Stimulated activated CD4-positive, alpha-beta T cell treated with anti-CD3 and anti-CD28 coated beads, TNF-alpha, amount 100 ng/mL, for 1 hour (primary cell): Measurements from ENCODE around the gene GRAMD1B.
"Not testable (repeated sequence)": the region's sequence is repeated elsewhere in the genome, so short reads cannot be mapped to it uniquely, and the experiment has no call there.

ENCODE experiments used
- DNase-seq, 3 donors: peaks; one replicate each; pipeline ENCODE4 v3.0.0-alpha.2; 2020; ENCODE audit warnings: low read depth in 3 of 3, low spot score in 1 of 3

The GRAMD1B gene

DNA sequence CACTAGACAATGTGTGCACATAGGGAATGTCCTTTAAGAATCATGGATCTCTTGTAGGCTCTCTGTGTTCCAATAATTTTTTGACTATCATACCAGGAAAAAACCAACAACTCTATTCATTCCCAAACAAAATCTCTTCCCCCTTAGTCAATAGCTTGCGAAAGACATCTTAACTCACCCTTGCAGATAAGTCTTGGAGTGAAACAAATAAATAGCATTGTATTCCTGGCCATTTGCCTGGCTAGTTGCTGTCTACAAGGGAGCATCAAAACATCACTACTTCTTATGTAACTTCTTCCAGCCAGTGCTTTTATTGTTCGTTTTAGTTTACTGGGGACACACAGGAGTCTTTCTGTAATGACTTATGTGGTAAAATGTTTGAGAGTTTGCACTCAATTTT lies 194.9 kb downstream of the GRAMD1B start:
- no peak for DNase-seq

DNA sequence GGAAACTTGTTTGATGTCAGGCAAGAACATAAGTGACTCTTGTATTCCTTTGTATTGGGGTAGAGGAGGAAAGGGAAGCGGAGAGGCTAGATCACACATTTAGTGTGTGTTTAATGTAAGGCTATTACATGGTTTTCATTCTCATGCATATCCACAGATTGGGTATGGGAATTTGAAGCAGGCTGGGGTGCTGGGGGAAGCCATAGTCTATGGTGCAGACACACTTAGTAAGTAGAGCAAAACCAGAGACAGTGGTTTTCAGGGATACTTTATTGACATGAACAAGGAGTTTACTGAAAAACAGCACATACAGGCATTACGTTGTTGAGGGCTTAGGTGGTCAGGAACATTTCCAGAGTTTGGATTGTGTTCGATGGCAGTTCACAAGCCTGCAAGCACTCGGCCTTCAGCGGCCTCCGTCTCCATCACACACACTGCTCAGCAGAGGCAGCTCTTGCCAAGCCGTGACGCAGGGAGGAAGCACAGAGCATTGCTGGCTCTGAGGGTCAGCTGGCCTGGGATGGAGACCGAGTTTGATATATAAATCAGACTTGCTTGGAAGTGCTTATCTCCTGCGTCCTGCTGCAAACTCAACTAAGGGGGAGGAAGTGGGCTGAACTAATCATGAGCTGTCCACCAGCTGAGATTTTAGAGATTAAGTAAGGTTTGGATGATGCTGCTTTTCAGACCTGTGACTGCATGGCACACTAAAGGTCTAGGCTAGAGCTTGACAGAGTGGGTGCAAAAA lies 199.0 kb downstream of the GRAMD1B start:
- DNase-seq = no peak

DNA sequence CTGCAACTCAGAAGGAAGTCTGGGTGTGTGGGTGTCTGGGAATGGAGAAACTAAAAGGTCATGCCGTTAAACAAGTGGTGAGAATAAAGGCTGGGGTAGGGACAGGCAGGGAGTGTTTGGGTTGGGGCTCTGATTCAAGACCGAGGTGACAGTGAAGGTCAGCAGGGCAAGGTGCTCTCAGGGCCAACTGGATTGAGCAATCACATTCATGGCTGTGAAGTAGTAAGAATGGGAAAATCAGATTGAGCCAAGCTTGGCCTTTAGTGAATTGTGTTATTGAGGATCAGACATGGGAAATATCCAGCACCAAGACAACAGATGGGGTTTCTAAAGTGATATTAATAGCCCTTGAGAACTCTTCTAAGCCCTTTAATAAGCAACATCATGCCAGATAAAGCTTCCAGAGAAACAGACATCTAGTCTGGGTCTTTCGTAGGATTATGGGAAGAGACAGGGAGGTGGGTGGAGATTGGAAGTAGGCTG lies 200.1 kb downstream of the GRAMD1B start:
- DNase-seq = no peak

DNA sequence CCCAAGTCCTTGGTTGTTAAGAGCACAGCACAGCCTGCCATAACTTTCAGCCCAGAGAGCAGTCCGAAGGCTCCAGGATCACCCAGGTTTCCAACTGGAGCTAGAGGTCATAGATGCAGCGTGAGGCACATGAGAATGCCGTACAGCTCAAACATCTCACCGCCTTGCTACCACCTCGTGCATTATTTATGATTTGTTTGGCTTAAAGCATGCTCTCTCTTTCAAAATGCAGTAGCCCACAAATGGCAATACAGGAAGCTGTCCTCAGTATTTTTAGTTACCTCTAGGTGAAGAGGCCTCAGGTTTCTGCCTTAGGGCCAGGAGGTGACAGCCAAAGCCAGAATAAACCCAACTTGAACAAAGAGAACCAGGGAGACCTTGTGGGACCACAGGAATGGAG lies 210.0 kb downstream of the GRAMD1B start:
- no peak for DNase-seq

DNA sequence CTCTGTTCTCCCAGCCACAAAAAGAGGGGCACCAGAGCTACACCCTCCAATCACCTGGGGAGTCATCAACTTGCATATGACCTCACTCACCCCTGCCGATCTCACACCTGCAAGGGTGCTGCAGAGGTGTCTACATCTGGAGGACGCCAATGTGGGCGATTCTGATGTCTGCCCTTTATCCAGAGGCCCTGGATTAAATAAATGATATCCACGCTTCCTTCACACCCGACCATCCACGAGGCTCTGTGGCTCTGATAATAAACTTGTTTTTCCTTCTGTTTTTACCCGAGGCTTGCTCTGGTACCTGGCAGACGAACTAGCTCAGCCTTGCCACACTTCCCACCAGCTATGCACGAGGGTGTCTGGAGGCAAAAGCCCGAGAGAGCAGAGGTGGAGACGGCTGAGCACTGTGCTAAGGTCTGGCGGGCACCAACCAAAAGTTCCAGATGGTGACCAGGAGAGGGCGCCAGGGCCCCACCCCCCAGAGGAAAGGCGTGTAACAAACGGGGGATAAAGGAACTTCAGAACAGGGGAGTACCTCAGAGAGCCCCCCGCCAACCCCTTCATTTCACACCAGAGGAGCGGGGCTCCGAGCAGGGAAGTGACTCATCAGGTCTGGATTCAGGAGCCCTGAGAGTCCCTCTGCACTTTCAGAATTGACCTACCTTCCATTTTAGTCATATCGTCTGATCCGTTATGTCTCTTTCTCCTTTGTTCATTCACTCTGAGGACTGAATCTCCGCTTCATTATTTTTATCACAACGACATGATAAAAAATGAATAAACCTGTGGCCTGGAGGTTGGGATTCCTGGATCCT lies 210.8 kb downstream of the GRAMD1B start:
- peak in 2 of 3 donors; percentile 23 to 36 for DNase-seq

DNA sequence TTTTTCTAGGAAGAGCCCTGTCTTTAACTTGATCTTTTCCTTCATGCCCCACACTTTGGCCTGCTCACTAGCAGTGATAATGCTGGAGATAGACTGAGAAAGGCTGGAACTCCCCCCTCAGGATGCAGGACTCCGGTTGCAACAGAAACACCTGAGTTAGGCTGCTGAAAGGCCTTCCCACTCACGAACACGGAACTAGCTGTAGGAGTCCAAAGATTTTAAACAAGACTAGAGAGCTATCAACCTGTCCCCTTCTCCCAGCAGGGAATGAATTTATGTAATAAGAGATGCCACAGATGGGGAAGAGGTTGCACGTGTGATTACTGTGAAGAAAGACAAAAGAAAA lies 211.4 kb downstream of the GRAMD1B start:
- DNase-seq = no peak

DNA sequence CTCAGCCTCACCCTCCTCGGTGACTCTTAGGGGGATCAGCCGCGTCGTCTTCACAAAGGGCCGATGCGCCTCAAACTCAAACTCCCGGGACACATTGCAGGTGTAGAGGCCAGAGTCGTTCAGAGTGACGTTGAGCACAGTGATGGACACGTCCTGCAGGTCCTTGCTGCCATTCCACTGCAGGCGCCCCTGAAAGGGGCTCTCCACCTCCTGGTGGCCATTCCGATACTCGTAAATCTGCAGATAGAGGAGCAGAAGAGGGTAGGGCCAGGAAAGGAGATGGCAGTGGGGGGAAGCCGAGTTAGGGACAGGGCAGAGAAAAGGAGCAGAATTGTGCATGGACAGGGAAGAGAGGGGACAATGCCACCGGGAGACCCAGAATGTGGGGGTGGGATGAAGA lies 212.4 kb downstream of the GRAMD1B start:
- no peak for DNase-seq

DNA sequence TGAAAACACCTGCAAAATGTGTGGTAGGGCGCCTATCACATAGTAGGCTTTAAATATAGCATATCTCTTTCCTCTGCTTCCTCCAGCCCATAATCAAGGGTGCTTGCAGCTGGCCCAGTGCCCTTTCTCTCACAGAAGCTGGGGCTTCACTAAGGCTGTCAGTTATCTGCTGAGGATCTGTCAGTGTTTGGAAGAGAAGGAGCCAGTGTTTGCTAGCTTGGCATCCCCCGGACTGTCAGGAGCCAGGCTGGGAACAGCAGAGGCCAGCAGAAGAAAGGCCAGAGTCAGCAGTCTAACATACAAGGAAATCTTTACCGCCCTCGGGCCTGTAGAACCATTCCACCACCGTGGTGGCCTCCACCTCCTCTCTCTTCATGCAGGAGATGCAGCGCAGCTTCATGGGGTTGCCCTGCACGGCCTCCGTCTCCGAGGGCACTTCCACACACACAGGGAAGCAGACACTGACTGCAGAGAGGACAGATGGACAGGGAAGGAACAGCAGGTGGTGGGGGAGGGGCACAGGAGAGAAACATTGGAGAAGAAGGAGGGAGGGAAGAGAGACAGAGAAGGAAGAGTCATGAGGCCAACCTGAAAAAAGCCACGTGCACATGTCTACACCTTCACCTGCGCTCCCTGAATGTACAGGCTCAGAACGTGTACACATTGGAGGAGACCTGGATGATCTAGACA lies 215.4 kb downstream of the GRAMD1B start:
- no peak for DNase-seq

DNA sequence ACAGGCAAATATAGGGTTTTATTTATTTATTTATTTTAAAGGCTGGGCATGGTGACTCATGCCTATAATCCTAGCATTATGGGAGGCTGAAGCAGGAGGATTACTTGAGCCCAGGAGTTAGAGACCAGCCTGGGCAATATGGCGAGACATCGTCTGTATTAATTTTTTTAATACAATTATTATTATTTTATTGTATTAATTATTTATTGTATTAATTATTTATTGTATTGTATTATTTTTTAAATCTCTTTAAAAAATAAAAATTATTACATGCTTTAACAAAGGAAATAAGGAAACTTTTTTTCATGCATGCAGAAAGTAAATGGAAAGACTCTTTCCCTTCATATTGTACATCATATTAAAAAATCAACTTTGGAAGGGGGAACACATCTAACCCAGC lies 220.8 kb downstream of the GRAMD1B start:
- DNase-seq = no peak

DNA sequence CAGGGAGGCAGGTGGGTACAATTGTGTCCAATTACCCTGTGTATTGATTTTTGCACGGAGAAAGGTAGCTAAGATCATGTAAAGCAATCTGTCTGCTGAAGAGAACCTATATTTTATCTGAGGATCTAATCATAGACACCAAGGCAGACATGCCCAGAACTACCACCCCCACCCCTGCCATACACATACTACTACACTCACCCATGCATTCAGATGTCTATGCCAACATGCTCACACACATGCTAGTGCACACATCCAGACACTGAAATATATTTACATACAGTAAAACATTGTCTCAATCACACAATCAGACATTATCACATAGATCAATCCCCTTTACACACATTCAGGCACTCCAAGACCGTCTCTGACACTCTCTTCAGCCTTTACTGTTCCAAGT lies 222.5 kb downstream of the GRAMD1B start:
- DNase-seq = no peak

DNA sequence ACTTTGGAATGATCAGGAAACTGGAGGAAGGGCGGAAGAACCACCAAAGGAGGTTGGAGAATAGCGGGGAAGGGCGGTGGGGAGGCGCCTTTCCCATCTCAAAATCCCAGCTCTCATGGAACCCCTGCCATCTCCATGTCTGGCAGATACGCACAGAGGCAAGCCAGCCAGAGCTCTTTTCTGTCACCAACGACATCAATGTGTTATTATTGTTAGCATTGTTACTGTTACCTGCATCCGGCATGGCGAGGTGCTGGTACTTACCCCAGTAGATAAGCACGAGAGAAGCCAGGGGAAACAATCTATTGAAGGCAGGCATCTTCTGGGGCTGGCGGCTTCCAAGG lies 223.4 kb downstream of the GRAMD1B start:
- DNase-seq = no peak

DNA sequence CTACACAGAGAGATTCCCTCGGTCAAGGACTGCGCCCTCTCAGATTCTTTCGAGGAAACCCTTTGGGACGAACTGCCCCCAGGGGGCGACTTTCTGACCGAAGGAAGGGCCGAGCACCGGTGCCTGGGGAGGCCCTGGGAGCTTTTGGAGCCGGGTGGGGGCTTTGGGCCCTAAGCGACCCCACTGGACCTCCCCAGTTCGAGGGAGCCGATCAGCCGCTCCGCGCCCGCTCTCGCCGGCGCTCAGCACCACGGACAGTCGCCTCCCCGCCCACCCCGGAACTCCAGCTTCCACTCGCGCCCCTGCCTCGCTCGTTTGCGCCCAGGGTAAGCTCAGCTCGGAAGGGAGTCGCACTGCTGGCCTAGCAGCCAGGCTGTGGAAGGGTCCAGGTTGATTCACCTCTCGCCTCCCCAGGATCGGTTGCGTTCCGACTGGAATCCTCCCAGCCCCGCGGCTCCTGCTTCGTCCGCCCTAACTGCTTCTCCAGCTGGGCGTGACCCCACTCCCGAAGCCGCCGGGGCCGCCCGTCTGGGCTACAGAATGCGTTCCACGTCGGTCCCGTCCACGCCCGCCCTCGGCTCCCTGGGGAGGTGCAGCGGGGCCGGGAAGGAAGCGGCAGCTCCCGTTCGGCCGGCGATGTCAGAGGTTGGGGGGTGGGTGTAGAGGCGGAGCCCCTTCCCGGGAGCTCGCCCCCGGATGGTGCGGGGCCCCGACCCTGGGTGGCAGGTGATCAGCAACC lies 223.9 kb downstream of the GRAMD1B start:
- peak in 1 of 3 donors; percentile 13 for DNase-seq

DNA sequence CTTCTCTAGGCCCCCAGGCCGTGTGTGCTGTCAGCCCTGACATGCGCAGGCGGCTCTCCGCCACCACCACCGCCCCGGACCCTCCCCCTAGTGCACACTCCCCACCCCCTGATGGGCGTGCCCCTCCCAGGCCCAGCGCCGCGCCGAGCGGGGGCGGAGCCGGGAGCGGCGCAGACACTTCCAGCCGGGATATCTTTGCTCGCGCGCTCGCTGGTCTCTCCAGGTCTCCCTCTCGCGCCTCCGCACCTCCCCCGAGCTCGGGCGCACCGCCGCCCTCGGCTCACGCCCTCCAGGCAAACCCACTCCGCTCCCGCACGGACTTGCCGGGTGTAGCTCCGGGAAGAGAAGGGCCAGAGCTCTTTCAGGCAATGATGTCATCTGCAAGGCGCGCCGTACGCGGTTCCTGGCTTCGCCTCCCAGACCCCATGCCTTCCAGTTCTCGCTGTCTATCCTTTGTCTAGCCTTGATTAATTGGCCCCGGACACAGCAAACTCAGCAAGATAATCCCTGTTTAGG lies 224.6 kb downstream of the GRAMD1B start, which contains the start of gene SCN3B:
Gene SCN3B, minus strand, starts transcription at position 59 of the 516 bp plus-strand sequence. CDS start 823 bp downstream, outside the sequence.
- no peak for DNase-seq

DNA sequence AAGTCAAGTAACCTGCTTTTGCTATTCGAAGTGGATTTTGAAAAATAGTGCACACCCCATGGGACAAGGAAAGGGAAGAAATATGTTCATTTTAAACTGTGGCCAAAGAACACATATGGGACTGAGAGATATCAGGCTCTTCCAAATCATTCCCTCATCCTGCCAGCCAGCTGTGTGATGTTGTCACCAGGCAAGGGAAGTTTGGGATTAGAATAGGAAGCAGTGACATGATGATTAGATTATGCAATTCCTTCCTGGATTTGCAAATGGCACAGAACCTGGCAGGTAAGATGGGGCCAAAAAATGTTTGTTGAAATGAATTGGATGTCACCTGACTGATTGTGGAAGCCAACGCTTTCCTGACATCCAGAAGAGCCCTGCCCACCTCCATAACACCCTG lies 229.2 kb downstream of the GRAMD1B start:
- DNase-seq = no peak

DNA sequence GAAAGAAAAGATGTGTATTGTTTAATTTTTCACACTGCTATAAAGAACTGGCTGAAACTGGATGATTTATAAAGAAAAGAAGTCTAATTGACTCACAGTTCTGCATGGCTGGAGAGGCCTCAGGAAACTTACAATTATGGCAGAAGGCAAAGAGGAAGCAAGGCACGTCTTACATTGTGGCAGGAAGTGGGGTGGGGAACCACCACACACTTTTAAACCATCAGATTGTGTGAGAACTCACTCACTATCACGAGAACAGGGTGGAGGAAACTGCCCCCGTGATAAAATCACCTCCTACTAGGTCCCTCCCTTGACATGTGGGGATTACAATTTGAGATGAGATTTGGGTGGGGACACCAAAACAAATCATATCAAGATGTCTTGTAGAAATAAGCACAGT lies 229.9 kb downstream of the GRAMD1B start:
- not testable (repeated sequence) for DNase-seq

DNA sequence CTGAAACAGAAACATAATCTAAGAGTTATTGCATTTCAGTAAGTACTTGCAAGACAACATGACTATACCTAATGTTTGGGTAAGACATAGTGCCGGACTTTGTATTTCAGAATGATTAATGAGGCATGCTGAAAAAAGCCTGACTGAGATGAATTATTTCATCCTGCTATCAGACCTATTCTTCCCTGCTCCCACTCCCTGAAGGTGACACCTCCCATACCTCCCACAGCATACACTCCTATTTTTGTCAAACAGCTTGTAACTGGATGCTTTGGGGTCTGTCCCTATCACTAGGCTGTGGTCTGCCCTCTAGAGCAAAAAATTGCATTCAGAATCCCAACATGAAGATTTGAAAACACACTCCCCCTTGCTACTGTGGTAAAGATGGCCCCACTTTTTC lies 235.2 kb downstream of the GRAMD1B start:
- DNase-seq = no peak

DNA sequence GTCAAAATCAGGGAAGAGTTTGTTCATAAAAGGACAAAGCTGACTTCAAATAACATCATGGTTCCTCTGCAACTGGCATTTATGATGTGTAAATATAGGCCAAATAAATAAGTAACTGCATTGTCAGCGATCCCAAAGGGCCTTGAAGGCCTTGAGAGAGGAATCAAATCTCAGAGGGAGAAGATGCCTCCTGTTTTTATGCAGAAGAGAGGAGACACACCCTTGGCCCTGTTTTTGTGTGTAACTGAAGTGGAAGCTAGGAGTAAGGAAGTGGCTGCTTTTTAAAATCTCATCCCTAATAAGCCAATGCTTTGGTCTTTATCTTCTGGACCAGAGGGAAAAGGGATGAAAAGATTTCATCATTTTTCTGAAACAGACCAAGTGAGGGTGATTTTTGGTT lies 240.0 kb downstream of the GRAMD1B start:
- DNase-seq = no peak

DNA sequence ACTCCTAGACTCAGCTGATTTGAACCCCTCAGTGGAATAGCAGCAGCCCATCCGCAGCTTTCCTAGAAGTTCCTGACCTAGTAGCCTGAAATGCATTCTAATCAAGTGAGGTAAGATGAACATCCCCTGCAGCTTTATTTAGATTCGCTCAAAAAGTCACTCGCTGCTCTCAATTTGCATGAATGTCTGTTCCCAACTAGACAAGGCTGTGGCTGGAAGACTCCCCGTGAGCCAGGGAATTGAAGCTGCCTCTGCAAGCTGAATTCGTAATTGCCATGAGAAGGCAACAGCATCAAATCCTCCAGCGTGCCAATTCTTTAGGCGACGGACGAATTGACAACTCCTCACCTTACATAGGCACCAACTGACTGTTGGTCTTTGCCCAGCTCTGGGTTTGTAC lies 241.5 kb downstream of the GRAMD1B start:
- DNase-seq = no peak

DNA sequence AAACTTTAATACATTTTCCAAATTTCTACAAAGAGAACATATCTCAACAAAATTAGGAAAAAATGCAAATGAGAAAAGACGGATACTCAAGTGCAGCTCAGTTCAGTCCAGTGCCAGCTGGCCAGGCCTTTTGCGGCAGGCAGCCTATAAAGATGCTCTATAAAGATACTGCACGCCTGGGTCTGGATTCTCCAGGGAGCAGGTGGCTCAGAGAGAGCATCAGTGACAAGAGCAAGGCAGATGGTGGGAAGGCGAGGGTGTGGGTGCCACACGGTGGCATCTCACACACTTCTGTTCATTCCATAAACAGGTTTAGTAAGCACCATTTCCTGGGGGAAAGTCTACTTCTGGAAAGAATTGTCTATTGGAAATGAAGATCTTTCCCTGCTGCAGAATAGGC lies 242.5 kb downstream of the GRAMD1B start:
- DNase-seq = no peak

DNA sequence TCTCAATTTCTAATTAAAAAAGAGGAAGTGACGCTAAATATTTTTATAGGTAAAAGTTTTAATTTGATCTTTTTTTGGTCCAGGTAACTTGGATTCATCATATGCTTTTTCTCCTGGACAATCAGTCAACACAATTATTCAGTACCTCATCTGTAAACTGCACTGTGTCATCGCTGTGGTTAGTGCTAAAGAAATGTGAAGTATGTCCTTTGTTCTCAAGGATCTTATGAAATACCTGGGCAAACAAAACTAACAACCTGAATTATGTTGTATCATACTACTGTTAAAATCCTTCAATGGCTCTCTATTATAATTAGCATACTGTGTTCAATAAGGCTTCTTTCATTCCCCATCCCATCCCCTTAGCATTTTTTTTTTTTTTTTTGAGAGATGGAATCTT lies 244.2 kb downstream of the GRAMD1B start:
- DNase-seq = no peak
